Ascending aorta (tissue), 2 donors: ENCODE results near the gene LYRM1. TPM values are rescaled to one million over a fixed set of nuclear protein-coding genes. Genes with fewer than 3 reads are reported as not detected.
"Not testable (repeated sequence)": the region's sequence is repeated elsewhere in the genome, so short reads cannot be mapped to it uniquely, and the experiment has no call there.

ENCODE experiments used
- DNase-seq, 2 donors: peaks; one replicate each; pipeline ENCODE4 v3.0.0-alpha.2; 2019; ENCODE audit warnings: low spot score in 2 of 2
- H3K27ac ChIP-seq, 2 donors: fragments of 200-600 bp; sonication (generic); one replicate each; pipeline ENCODE4 v1.5.1; 2016 to 2017; ENCODE audit warnings: mild to moderate bottlenecking in 1 of 2
- H3K27me3 ChIP-seq: fragments of 200-600 bp; sonication (generic); one replicate; pipeline ENCODE4 v1.5.1; 2017
- H3K36me3 ChIP-seq, 2 donors: fragments of 200-600 bp; sonication (generic); one replicate each; pipeline ENCODE4 v1.5.1; 2016
- H3K4me1 ChIP-seq, 2 donors: fragments of 200-600 bp; sonication (generic); one replicate each; pipeline ENCODE4 v1.5.1; 2016 to 2017; ENCODE audit warnings: mild to moderate bottlenecking in 1 of 2
- H3K4me3 ChIP-seq, 2 donors: fragments of 200-600 bp; sonication (generic); one replicate each; pipeline ENCODE4 v1.5.1; 2016 to 2017; ENCODE audit warnings: mild to moderate bottlenecking in 1 of 2
- H3K9me3 ChIP-seq, 2 donors: fragments of 200-600 bp; sonication (generic); one replicate each; pipeline ENCODE4 v1.5.1; 2016
- CTCF ChIP-seq, 3 experiments: fragments of 200-600 bp in 2 of 3; fragments of 450-650 bp in 1 of 3; sonication (generic) in 2 of 3; IDR thresholded peaks; one replicate each; pipeline ENCODE4 v1.5.1; 2016 to 2019; ENCODE audit warnings: antibody characterized with exemption in 3 of 3, mild to moderate bottlenecking in 1 of 3, moderate library complexity in 1 of 3
- intact Hi-C: fragments of 100-400 bp; cut with DNase I; formaldehyde crosslinking; loops from one replicate; pipeline ENCODE4 v1.15.1; 2023
- total RNA-seq: library from RNA; depleted of rRNA; stranded (reverse); fragments of >200 nt; gene quantifications from one replicate; pipeline ENCODE4 v1.1.0, GENCODE V29; 2016

Gene LYRM1
- total RNA-seq, 1 donor from 2014 or later, result 3.9 TPM

DNA sequence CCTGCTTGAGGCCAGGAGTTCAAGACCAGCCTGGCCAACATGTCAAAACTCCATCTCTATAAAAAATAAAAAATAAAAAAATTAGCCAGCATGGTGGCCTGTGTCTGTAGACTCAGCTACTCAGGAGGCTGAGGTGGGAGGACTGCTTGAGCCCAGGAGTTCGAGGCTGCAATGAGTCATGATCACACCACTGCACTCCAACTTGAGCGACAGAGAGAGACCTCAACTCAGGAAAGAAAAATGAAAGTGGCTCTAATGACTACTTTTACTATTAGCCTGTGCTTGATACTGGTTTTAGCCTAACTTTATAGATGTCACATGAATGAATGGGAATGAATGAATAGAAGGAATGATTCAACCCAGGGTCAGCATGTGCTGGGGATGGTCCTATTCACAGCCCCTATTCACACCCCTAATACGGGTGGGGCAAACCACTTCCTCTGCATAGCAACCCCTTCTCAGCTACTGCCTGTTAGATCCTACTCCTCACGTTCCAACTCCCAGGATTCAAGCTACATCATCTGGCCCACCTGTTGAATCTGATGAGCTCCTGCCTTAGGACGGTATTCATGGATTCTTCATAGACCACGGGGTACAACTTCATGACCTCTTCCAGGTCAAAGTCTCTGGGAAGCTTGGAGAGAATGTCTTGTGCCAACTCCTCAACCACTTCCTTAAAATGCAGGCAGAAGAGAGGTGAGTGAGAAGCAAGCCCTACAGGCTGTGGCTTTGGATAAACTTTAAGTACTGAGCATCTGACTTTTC is 40.5 kb downstream of the LYRM1 start:
- Histone ChIP-seq H3K9me3 (no peaks in the 10 kb centered on the region), H3K4me1 (no peaks in the 10 kb centered on the region), H3K36me3 (no peaks in the 10 kb centered on the region), H3K27ac (no peak overlapping the region), H3K27me3 (no peaks in the 10 kb centered on the region), H3K4me3 (no peak overlapping the region)
- TF ChIP-seq CTCF (IDR thresholded peaks at IDR 0.05), result no peak
- intact Hi-C loops, result no loop called here
- no peak for DNase-seq

DNA sequence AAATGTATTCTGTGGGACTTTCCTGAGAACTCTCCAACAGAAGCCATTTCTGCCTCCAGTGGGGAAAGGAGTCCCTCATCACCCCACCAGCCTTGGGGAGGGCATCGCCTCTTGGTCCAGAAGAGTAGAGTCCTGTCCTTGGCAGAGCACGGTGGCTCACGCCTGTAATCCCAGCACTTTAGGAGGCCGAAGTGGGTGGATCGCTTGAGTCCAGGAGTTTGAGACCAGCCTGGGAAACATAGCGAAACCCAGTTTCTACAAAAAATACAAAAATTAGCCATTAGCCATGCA is 41.0 kb downstream of the LYRM1 start:
- Histone ChIP-seq H3K4me1 (no peaks in the 10 kb centered on the region), H3K4me3 (no peak overlapping the region), H3K27ac (no peak overlapping the region), H3K27me3 (no peaks in the 10 kb centered on the region), H3K9me3 (no peaks in the 10 kb centered on the region), H3K36me3 (no peaks in the 10 kb centered on the region)
- TF ChIP-seq CTCF (IDR thresholded peaks at IDR 0.05), result no peak
- no peak for DNase-seq
- intact Hi-C loops, result no loop called here

DNA sequence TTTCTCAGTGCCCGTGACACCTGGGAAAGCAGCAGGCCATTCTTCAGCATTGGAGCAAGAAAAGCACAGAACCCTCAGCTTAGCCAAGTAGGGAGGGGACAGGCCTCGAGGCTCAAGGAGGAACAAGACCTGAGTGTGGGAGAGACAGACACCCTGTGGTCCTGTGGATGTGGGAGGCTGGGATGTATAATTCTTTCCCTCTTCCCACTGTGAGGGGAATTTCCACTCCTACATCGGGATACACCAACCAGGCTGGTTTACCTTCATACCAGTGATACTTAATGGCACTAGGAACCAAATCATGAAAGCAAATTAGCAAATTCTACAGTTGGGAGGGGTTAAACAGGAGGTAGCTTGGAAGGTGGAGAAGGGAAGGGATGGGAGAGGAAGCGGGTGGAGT is 41.7 kb downstream of the LYRM1 start:
- no peak for TF ChIP-seq CTCF (IDR thresholded peaks at IDR 0.05)
- no peak overlapping the region for H3K27ac ChIP-seq
- no peaks in the 10 kb centered on the region for H3K27me3 ChIP-seq
- no peaks in the 10 kb centered on the region for H3K9me3 ChIP-seq
- no peak for DNase-seq
- intact Hi-C loops, result no loop called here
- H3K4me1 ChIP-seq, result no peaks in the 10 kb centered on the region
- no peak overlapping the region for H3K4me3 ChIP-seq
- H3K36me3 ChIP-seq, result no peaks in the 10 kb centered on the region

GRCh38 chr16:20944861-20945574 is 44.4 kb downstream of the LYRM1 start:
- TF ChIP-seq CTCF (IDR thresholded peaks at IDR 0.05), result peak in 1 of 3 experiments; percentile 27
- DNase-seq, result no peak
- intact Hi-C loops, result loop anchor here (2.0 kb wide), 1 partner anchor 94 kb away; no protein-coding TSS in a partner anchor

DNA sequence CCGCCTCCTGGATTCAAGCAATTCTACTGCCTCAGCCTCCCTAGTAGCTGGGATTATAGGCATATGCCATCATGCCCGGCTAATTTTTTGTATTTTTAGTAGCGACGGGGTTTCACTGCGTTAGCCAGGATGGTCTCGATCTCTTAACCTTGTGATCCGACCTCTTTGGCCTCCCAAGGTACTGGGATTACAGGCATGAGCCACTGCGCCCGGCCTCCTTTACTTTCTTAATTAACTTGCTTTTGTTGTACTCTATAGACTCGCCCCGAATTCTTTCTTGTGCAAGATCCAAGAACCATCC is 45.0 kb downstream of the LYRM1 start:
- not testable (repeated sequence) for DNase-seq, H3K4me1 ChIP-seq, H3K27ac ChIP-seq, H3K9me3 ChIP-seq, H3K36me3 ChIP-seq, H3K4me3 ChIP-seq, H3K27me3 ChIP-seq
- intact Hi-C loops, result loop anchor here (2.0 kb wide), 1 partner anchor 95 kb away; no protein-coding TSS in a partner anchor

More at GRCh38 chr16:20944861-20945574, 44.4 kb downstream of the LYRM1 start:
- H3K27me3 ChIP-seq, result no peaks in the 10 kb centered on the region
- no peaks in the 10 kb centered on the region for H3K36me3 ChIP-seq
- no peaks in the 10 kb centered on the region for H3K4me1 ChIP-seq
- no peak overlapping the region for H3K4me3 ChIP-seq
- no peak overlapping the region for H3K27ac ChIP-seq
- H3K9me3 ChIP-seq, result no peaks in the 10 kb centered on the region

DNA sequence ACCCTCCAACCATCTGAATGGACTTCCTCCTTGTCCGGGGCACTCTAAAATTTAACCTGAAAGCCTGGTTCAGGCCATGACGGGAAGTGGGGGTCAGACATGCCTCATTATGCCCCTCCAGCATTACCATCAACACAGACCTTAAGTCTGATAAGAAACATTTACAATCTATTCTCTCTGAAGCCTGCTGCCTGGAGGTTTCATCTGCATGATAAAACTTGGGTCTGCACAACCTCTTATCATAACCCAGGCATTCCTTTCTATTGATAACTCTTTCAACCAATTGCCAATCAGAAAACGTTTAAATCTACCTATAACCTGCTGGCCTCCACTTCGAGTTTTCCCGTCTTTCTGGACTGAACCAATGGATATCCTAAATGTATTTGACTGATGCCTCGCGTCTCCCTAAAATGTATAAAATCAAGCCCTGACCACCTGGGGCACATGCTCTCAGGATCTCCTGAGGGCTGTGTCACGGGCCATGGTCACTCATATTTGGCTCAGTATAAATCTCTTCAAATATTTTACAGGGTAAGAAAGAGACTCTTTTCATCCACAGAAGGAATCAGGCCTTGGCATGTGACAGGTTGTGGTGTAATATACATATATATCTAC is 45.6 kb downstream of the LYRM1 start:
- Histone ChIP-seq H3K4me1 (no peaks in the 10 kb centered on the region), H3K27ac (no peak overlapping the region), H3K4me3 (no peak overlapping the region), H3K9me3 (no peaks in the 10 kb centered on the region), H3K27me3 (no peaks in the 10 kb centered on the region), H3K36me3 (no peaks in the 10 kb centered on the region)
- no peak for TF ChIP-seq CTCF (IDR thresholded peaks at IDR 0.05)
- intact Hi-C loops, result no loop called here
- DNase-seq, result no peak
